Nucleus accumbens (tissue), 56 donors: ENCODE results near the gene GP1BA.
A peak's percentile ranks its signal among the peaks of the same experiment; 100 is the strongest.

ENCODE experiments used
- DNase-seq, 56 donors: peaks; one replicate each; lab custom pipeline; 2025; lab: John Stamatoyannopoulos, UW

Gene GP1BA

DNA sequence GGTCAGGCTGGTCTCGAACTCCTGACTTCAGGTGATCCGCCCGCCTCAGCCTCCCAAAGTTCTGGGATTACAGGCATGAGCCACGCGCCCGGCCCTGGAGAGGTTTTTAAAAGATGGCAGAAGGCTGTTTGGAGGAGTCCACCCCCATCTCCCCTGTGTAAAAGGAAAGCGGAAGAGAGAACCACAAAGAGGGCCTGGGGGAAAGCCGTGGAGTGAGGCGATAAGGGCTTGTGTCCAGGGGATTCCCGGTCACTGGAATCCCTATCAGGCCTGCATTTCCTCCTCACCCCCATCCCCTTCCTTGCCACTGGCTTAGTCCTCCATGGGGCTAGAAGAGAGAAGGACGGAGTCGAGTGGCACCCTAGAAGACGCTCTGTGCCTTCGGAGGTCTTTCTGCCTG is at the start of gene GP1BA:
Gene GP1BA (plus strand): TSS at position 315 of the 400 bp plus-strand sequence. CDS start 328 bp downstream, outside the sequence.
- DNase-seq: no peak

DNA sequence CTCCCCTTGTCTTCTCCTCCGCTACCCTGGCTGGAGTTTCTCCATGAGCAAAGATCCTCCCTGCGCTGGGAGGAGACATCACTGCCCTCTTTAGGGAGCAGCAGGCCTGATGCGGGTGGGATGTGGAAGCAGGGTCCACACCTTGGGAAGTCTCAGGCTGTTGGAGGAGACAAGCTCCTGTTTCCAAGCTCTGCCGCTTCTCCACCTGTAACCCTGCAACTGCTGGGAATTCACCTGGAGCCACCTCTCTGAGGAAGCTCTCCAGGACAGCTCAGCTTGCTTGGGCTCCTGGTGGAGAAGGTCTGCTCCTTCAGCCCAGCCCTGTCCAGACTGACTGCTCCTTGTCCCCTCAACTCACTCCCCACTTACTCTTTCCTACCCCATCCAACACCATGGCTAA is 47.6 kb upstream of the GP1BA start:
- no peak for DNase-seq

DNA sequence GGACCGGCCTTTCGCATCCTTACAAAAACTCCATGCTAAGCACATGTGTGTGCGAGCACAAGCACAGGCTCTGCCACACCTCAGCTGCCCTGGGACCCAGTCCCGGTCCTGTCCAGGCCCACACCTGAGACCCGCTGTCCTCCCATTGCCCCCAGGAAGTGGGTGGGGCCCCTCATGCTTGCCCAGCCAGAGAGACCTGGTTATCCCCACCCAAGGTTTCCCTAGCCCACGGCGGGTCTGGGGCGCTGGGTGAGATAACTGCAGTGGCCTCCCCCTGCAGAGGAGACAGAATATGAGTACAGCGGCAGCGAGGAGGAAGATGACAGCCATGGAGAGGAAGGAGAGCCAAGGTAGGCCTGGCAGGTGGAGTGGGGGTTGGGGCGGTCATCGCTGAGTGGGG is 45.2 kb upstream of the GP1BA start:
- no peak for DNase-seq

DNA sequence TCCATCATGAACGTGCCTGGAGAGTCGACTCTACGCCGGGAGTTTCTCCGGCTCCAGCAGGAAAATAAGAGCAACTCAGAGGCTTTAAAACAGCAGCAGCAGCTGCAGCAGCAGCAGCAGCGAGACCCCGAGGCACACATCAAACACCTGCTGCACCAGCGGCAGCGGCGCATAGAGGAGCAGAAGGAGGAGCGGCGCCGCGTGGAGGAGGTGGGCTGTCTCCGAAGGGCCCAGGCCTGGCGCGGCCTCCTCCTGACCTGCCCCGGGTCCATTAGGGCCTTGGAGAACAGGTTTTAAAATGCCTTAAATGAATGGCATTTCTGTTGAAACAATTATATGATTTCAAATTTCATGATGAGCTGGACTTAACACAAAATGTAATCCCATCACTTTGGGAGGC is 44.5 kb upstream of the GP1BA start:
- DNase-seq: no peak

DNA sequence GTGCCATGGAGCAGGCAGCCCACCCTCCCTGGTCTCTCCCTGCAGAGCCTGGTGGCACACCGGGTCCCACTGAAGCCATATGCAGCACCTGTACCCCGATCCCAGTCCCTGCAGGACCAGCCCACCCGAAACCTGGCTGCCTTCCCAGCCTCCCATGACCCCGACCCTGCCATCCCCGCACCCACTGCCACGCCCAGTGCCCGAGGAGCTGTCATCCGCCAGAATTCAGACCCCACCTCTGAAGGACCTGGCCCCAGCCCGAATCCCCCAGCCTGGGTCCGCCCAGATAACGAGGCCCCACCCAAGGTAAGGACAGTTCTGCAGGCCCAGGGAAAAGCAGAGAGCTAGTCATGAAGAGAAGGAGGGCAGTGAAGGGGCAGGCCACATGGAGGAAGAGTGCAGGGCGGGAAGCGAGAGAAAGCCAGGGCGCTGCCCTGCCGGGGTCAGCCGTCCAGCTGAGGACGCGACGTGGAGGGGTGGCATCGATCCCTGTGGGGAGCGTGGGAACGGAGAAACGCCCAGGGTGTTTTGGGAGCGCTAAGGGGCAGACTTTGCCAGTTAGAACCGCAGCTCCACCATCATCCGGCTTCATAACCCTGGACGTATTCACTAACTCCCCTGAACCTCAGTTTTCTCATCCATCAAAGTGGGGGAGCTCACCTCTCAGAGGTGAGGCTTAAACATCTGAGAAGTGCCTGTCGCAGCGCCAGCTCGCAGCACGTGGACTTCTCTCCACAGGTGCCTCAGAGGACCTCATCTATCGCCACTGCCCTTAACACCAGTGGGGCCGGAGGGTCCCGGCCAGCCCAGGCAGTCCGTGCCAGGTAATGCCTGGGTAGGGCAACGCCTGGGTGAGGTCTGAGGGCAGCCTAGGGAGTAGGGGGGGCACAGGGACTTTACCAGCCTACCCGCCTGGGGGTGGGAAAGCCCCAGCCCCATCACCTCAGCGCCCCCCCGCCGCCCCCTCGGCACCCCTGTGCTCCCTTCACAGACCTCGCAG is 40.4 kb upstream of the GP1BA start:
- no peak for DNase-seq

DNA sequence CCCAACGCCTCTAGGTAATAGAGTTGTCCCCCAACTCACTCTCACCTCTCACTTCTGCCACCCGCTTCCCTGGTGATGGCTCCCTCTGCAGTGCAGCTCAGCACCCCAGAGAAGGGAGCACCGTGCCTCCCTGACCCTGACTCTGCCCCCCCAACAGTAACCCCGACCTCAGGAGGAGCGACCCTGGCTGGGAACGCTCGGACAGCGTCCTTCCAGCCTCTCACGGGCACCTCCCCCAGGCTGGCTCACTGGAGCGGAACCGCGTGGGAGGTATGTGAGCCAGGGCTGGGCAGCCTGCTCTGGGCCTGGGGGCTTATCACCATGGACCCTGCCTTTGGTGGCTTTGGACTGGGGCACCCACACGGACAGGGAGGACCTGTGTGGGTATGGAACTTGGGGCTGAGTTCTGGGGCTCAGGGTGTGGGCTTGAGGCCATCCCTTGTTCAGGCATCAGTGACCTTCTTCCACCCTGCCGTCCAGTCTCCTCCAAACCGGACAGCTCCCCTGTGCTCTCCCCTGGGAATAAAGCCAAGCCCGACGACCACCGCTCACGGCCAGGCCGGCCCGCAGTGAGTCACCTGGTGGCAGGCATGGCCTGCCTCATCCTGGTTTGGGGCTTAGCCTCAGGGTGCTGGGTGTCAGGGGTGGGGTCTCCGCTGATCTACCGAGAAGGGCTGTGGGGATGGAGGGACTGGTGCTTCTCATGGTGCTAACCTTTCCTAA is 39.4 kb upstream of the GP1BA start:
- DNase-seq: no peak

DNA sequence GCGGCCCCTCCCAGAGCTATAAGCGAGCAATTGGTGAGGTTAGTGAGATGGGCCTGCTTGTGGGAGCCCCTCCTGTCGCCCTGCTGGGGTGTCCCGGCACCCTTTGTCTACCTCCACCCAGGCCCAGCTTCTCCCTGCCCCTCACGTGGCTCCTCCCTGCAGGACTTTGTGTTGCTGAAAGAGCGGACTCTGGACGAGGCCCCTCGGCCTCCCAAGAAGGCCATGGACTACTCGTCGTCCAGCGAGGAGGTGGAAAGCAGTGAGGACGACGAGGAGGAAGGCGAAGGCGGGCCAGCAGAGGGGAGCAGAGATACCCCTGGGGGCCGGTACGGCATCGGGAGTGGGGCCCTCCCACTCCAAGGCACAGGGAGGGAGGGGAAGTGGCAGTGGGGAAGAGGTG is 38.8 kb upstream of the GP1BA start:
- DNase-seq: no peak

DNA sequence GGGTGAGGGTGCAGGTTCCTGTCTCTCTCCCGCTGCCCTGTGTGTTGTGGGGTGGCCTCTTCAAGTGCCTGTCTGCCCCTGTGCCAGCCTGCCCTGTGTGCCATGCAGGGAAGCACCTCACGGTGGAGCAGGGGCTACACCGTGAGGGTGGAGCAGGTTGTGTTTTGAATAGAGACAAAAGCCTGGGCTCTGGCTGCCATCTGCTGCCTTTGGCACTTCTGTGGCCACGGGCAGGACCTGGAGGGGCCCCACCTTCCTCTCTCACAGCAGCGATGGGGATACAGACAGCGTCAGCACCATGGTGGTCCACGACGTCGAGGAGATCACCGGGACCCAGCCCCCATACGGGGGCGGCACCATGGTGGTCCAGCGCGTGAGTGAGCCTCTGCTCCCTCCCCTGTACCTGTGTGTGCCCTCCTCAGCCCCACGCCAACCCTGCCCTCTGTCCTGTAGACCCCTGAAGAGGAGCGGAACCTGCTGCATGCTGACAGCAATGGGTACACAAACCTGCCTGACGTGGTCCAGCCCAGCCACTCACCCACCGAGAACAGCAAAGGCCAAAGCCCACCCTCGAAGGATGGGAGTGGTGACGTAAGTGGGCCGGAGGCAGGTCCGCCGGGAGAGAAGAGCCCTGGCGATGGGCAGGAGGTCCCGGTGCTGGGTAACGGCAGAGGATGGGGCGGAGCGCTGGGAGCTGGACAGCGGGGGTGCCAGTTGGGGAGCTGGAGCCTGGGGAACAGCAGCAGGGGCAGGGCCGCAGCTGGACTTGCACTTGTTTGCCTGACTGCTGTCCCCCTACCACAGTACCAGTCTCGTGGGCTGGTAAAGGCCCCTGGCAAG is 38.1 kb upstream of the GP1BA start:
- DNase-seq: no peak

DNA sequence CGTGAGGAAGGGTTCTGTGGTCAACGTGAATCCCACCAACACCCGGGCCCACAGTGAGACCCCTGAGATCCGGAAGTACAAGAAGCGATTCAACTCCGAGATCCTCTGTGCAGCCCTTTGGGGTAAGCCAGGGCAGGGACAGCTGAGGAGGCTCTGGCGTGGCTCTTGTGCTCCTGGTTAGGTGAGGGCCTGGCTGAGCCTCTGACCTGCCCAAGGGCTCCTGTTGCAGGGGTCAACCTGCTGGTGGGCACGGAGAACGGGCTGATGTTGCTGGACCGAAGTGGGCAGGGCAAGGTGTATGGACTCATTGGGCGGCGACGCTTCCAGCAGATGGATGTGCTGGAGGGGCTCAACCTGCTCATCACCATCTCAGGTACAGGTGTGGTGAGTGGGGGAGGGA is 37.0 kb upstream of the GP1BA start:
- no peak for DNase-seq

DNA sequence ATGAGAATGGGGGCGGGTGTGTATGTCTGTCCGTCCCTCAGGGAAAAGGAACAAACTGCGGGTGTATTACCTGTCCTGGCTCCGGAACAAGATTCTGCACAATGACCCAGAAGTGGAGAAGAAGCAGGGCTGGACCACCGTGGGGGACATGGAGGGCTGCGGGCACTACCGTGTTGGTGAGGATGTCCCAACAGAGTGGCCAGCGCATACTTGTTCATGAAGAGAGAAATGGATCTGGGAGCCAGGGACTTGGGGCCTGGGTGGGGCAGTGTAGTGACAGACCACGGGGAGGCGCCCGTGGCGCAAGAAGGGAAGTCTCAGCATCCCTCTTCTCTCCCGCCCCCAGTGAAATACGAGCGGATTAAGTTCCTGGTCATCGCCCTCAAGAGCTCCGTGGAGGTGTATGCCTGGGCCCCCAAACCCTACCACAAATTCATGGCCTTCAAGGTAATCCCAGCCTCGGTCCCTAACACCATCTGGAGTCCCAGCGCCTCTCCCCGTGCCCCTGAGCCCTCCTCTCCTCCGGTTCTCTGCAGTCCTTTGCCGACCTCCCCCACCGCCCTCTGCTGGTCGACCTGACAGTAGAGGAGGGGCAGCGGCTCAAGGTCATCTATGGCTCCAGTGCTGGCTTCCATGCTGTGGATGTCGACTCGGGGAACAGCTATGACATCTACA is 36.3 kb upstream of the GP1BA start:
- no peak for DNase-seq

DNA sequence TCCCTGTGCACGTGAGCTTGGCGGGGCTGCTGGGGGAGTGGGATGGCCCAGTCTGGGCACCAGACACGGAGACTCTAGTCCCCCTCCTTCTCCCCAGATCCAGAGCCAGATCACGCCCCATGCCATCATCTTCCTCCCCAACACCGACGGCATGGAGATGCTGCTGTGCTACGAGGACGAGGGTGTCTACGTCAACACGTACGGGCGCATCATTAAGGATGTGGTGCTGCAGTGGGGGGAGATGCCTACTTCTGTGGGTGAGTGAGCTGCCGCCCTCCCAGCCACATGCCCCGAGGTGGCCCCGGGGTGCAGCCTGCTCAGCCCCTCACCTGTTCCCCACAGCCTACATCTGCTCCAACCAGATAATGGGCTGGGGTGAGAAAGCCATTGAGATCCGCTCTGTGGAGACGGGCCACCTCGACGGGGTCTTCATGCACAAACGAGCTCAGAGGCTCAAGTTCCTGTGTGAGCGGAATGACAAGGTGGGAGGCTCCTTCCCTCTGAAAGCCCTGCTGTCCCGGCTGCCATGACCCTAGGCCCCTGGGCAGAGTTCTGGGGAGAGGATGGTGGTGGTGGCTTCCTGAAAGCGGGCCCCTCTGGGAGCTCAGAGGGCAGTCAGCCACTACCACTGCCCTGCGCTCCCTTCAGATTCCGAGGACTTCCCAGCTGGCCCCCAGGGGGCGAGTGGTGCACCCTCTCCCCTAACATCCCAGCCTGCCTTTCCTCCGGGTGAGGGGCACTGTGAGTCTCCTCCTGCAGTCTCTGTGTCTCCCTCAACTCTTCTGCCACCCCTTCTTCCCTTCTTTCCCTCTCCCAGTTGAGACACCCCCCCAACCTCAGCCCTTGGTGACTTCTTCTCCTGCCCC is 35.5 kb upstream of the GP1BA start:
- DNase-seq: no peak

DNA sequence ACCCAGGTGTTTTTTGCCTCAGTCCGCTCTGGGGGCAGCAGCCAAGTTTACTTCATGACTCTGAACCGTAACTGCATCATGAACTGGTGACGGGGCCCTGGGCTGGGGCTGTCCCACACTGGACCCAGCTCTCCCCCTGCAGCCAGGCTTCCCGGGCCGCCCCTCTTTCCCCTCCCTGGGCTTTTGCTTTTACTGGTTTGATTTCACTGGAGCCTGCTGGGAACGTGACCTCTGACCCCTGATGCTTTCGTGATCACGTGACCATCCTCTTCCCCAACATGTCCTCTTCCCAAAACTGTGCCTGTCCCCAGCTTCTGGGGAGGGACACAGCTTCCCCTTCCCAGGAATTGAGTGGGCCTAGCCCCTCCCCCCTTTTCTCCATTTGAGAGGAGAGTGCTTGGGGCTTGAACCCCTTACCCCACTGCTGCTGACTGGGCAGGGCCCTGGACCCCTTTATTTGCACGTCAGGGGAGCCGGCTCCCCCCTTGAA is 34.8 kb upstream of the GP1BA start:
- no peak for DNase-seq

DNA sequence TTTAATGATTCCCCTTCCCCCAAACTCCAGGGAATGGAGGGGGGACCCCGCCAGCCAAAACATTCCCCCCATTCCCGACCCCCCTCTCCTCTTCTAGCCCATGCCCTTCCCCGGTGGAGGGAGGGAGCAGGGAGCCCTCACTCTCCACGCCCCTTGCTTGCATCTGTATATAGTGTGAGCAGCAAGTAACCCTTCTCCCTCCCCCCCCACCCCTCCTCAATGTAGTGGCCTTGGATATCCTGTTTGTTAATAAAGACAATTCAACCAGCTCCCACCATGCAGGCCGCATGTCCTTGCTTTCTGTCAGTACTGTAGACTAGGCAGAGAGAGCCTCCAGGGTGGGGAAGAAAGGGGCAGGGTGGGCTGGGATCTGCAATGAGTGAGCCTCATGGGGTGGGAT is 34.3 kb upstream of the GP1BA start:
- DNase-seq: no peak

DNA sequence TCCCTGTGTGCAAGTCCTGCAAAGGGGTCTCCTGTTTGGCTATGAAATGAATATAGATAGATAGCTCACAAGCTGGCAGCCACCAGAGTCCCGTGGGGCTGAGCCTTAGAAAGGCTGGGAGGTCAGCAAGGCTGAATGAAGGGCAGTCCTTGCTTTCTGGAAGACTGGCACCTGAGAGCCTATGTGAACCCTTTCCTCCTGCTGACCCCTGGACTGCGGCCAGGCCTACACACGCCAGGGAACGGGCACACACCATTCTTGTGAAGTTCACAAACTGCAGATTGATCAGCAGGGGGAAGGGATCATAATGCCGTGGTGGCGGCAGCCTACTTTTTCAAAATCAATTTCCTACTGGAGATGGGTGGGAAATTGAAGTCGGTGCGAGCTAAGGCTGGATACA is 33.7 kb upstream of the GP1BA start:
- DNase-seq: no peak

DNA sequence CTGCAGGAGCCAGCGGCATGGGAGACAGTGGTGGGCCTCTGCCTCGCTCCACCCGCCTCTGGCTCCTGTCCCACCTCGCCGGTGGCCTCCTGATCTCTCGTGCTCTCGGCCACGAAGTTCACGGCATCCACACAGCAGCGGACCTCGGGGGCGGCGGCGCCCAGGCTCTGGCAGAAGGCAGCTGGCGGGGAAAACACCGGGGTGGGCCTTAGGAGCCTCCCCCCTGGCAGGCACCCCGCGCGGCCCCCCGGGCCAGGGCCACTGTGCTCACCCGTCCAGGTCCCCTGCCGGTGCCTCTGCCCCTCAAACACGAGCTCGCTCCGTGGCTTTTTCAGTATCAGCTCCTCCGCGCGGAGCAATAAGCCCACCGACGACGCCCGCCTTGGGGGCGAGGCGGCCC is 33.1 kb upstream of the GP1BA start:
- no peak for DNase-seq

DNA sequence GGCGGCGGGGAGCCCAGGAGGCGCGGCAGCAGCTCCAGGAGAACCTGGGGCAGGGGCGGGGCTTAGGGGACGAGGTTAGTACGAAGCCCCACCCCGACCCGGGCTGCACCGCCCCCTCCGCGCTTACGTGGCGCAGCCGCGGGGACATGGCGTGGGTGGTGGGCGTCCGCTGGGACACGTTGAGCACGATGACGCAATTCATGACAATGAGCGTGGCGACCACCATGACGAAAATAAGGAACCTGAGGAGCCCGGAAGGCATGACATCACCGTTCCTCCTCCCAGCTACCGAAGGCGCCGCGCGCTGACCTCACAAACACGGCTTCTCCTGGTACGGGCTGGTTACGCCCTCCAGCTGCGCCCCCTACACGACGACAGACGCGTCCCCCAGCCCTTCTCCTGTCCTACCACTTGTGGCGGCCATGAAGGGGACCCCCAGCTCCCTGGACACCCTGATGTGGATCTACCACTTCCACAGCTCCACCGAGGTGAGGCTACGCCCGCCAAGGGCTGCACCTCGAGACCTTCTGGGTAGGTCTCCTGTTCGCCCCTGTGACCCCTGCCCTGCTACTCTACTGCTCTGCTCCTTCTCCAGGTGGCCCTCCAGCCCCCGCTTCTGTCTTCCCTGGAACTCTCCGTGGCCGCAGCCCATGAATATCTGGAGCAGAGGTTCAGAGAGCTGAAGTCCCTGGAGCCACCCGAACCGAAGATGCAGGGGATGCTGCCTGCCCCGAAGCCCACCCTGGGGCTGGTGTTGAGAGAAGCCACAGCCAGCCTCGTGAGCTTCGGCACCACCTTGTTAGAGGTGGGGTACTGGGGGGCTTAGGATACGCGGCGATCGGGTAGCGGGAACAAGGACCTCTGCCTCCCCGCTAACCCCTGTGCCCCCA is 32.5 kb upstream of the GP1BA start, which contains the start of gene C17orf107:
Gene C17orf107 (plus strand): TSS at position 196 of the 890 bp plus-strand sequence. CDS start 227 bp downstream, at position 423.
- peak in 41 of 56 donors; percentile 18 to 88 (median 59) for DNase-seq

DNA sequence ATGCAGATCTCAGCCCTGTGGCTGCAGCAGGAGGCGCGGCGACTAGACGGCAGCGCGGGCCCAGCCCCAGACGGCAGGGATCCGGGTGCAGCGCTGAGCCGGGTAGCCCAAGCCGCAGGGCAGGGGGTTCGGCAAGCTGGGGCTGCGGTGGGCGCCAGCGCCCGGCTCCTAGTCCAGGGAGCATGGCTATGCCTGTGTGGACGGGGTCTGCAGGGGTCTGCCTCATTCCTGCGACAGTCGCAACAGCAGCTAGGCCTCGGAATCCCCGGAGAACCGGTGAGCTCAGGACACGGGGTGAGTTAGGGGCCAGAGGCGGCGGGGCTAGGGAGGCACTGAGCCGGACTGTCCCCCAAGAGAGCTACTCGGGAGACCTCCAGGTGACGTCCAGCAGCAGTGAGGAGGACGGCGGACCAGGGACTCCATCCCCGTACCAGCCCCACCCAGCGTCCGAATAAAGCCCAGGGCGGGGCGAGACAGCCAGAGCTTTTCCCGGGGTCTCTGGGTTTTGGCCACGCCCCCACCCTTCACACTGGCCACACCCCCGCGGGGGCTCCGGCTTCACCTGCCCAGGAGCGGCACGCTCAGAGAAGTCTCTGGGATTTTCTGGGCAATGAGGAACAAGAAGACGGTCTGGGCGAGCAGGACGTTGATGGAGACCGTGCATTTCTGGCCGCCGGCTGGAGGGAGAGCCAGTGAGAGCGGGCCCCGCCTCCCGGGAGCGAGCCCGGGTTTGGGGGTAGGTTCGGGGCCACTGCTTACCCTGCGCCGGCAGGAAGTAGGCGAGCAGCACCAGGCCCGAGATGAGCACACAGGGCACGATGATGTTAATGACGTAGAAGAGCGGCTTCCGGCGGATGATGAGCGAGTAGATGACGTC is 31.6 kb upstream of the GP1BA start:
- peak in 1 of 56 donors; percentile 17 for DNase-seq
